GM23338 (cell line): ENCODE measurements around the gene OSGIN1.

Source experiments
- EZH2 ChIP-seq: fragments of 200-600 bp; sonication (generic); IDR thresholded peaks from one replicate; pipeline ENCODE4 v1.8.0; 2017; ENCODE audit warnings: antibody characterized with exemption, mild to moderate bottlenecking, low read depth; ENCODE audit not compliant: unreplicated experiment
- TF ChIP-seq, protein P1 (sequence below), 2 experiments: fragments of 200-600 bp in 1 of 2; sonication (generic) in 1 of 2; conservative IDR thresholded peaks; 2 replicates each; pipeline versions ENCODE4 v1.5.1 to v1.6.1; 2016 to 2017; ENCODE audit warnings: antibody characterized with exemption in 2 of 2, low read depth in 2 of 2, mild to moderate bottlenecking in 2 of 2, moderate library complexity in 1 of 2
- TF ChIP-seq, protein P2 (sequence below): IDR thresholded peaks from one replicate; pipeline ENCODE4 v1.6.1; 2018; ENCODE audit warnings: antibody characterized with exemption; ENCODE audit not compliant: unreplicated experiment

DNA sequence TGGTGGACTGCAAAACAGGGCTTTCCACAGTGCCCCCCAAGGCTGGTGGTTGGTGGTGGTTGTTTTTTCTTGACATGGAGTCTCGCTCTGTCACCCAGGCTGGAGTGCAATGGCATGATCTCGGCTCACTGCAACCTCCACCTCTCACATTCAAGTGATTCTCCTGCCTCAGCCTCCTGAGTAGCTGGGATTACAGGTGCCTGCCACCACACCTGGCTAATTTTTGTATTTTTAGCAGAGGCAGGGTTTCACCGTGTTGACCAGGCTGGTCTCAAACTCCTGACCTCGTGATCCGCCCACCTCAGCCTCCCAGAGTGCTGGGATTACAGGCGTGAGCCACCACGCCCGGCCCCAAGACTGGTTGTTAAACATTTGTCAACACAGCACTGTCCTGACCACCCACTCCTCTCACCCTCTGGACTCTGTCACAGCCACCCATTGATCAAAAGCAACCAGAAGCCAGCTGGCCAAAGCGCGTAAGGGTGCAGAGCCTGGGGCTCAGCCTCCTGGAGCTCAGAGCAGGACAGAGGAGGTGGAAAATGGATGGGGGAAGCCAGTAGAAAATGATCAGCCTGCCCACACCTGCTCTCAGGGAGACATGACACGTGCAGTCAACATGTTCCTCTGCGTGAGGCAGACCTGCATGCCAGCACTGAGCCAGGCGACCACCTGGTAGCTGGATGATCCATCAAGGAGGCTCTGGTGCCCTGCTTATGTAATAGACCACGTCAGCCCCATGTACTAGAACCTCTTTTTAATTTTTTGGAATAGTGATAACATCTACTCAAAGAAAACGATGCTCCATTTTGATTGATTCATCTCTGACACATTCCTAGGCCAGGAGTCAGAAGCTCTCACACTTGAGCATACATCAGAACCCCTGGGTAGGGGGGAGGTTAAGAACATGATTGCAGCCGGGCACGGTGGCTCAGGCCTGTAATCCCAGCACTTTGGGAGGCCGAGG, 14.8 kb upstream of the OSGIN1 start:
- TF ChIP-seq, protein P1, sequence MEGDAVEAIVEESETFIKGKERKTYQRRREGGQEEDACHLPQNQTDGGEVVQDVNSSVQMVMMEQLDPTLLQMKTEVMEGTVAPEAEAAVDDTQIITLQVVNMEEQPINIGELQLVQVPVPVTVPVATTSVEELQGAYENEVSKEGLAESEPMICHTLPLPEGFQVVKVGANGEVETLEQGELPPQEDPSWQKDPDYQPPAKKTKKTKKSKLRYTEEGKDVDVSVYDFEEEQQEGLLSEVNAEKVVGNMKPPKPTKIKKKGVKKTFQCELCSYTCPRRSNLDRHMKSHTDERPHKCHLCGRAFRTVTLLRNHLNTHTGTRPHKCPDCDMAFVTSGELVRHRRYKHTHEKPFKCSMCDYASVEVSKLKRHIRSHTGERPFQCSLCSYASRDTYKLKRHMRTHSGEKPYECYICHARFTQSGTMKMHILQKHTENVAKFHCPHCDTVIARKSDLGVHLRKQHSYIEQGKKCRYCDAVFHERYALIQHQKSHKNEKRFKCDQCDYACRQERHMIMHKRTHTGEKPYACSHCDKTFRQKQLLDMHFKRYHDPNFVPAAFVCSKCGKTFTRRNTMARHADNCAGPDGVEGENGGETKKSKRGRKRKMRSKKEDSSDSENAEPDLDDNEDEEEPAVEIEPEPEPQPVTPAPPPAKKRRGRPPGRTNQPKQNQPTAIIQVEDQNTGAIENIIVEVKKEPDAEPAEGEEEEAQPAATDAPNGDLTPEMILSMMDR (conservative IDR thresholded peaks at IDR 0.05; ENCODE audit: low read depth in 2 of 2): no peak
- TF ChIP-seq EZH2: no peak
- TF ChIP-seq, protein P2, sequence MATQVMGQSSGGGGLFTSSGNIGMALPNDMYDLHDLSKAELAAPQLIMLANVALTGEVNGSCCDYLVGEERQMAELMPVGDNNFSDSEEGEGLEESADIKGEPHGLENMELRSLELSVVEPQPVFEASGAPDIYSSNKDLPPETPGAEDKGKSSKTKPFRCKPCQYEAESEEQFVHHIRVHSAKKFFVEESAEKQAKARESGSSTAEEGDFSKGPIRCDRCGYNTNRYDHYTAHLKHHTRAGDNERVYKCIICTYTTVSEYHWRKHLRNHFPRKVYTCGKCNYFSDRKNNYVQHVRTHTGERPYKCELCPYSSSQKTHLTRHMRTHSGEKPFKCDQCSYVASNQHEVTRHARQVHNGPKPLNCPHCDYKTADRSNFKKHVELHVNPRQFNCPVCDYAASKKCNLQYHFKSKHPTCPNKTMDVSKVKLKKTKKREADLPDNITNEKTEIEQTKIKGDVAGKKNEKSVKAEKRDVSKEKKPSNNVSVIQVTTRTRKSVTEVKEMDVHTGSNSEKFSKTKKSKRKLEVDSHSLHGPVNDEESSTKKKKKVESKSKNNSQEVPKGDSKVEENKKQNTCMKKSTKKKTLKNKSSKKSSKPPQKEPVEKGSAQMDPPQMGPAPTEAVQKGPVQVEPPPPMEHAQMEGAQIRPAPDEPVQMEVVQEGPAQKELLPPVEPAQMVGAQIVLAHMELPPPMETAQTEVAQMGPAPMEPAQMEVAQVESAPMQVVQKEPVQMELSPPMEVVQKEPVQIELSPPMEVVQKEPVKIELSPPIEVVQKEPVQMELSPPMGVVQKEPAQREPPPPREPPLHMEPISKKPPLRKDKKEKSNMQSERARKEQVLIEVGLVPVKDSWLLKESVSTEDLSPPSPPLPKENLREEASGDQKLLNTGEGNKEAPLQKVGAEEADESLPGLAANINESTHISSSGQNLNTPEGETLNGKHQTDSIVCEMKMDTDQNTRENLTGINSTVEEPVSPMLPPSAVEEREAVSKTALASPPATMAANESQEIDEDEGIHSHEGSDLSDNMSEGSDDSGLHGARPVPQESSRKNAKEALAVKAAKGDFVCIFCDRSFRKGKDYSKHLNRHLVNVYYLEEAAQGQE: no peak
